GM12878 (cell line): ENCODE measurements around the gene TJAP1. TPM values are rescaled to one million over a fixed set of nuclear protein-coding genes. Genes with fewer than 3 reads are reported as not detected.

Source experiments
- ATAC-seq: fragments of 200-7000 bp; cut with Tn5 transposase; 3 replicates; pipeline ENCODE4 v1.9.1; 2020; ENCODE audit warnings: mild to moderate bottlenecking, moderate library complexity
- BruUV-seq: library from RNA; stranded (reverse); fragments of 400-500 nt; replicated peaks from 2 replicates; lab custom pipeline; 2021; lab: Mats Ljungman, UMichigan
- CTCF ChIA-PET: fragments of 300-600 bp; sonication (Branson Sonifier 250); formaldehyde crosslinking; extraction: SDS; loops from one replicate; lab custom pipeline; 2021; ENCODE audit warnings: inconsistent platforms; lab: Yijun Ruan, JAX
- POLR2A ChIA-PET: fragments of 350-600 bp; formaldehyde crosslinking; extraction: SDS; loops from one replicate; lab custom pipeline; 2021; ENCODE audit warnings: inconsistent platforms; lab: Charles Lee
- RAD21 ChIA-PET: fragments of 300-600 bp; sonication (Branson Sonifier 250); formaldehyde crosslinking; loops from one replicate; lab custom pipeline; 2023; ENCODE audit warnings: antibody characterized with exemption; ENCODE audit not compliant: unreplicated experiment; lab: Charles Lee
- SMC1A ChIA-PET: fragments of 300-600 bp; sonication (Branson Sonifier 250); formaldehyde crosslinking; loops from one replicate; lab custom pipeline; 2023; ENCODE audit not compliant: unreplicated experiment, uncharacterized antibody; lab: Charles Lee
- DNase-seq: peaks from one replicate; pipeline ENCODE4 v3.0.0-alpha.2; 2011; ENCODE audit warnings: low read depth, low spot score
- FAIRE-seq: peaks from 3 replicates; lab custom pipeline; 2011; peaks lifted over from hg19 to GRCh38; lab: Jason Lieb, UNC
- H2AFZ ChIP-seq: 2 replicates; pipeline ENCODE4 v1.6.0; 2011; ENCODE audit warnings: low read depth, low read length, control low read depth; ENCODE audit not compliant: control insufficient read depth
- H3K27ac ChIP-seq: 2 replicates; pipeline ENCODE4 v1.5.1; 2011; ENCODE audit warnings: control low read depth; ENCODE audit not compliant: control insufficient read depth, insufficient read depth
- H3K27me3 ChIP-seq, 2 experiments: replicated peaks in 1 of 2; 2 replicates each; pipeline versions ENCODE4 v1.6.0 to v1.6.1; 2011; ENCODE audit warnings: low read length in 1 of 2; ENCODE audit not compliant: control insufficient read depth in 2 of 2, insufficient read depth in 2 of 2
- H3K36me3 ChIP-seq, 2 experiments: 2 replicates each; pipeline ENCODE4 v1.5.1; 2011; ENCODE audit warnings: low read length in 1 of 2; ENCODE audit not compliant: control insufficient read depth in 2 of 2, insufficient read depth in 2 of 2
- H3K4me1 ChIP-seq: 2 replicates; pipeline ENCODE4 v1.6.1; 2011; ENCODE audit warnings: mild to moderate bottlenecking, low read length, moderate library complexity, mixed read lengths; ENCODE audit not compliant: control insufficient read depth, insufficient read depth
- H3K4me2 ChIP-seq: 2 replicates; pipeline ENCODE4 v1.6.0; 2011; ENCODE audit warnings: control low read depth; ENCODE audit not compliant: control insufficient read depth, insufficient read depth
- H3K4me3 ChIP-seq: fragments of 200-600 bp; sonication (generic); 2 replicates; pipeline ENCODE4 v1.5.1; 2016
- H3K79me2 ChIP-seq: 2 replicates; pipeline ENCODE4 v1.6.0; 2011; ENCODE audit warnings: low read length; ENCODE audit not compliant: control insufficient read depth, insufficient read depth
- H3K9ac ChIP-seq: 2 replicates; pipeline ENCODE4 v1.8.0; 2011; ENCODE audit warnings: low read length, control low read depth, mixed read lengths; ENCODE audit not compliant: control insufficient read depth, insufficient read depth
- H3K9me3 ChIP-seq: replicated peaks from 3 replicates; pipeline ENCODE4 v1.5.1; 2011; ENCODE audit warnings: mild to moderate bottlenecking, low read length; ENCODE audit not compliant: control insufficient read depth, insufficient read depth
- H4K20me1 ChIP-seq: 2 replicates; pipeline ENCODE4 v1.6.0; 2011; ENCODE audit not compliant: control insufficient read depth, insufficient read depth
- ASH2L ChIP-seq: fragments of 300-600, 200-600 bp; sonication (generic); IDR thresholded peaks from 2 replicates; pipeline ENCODE4 v1.6.1; 2017; ENCODE audit warnings: low read depth, mild to moderate bottlenecking, borderline replicate concordance
- ATF7 ChIP-seq: fragments of 450-650 bp; IDR thresholded peaks from 2 replicates; pipeline ENCODE4 v1.6.1; 2016; ENCODE audit warnings: low read depth, mild to moderate bottlenecking
- ETV6 ChIP-seq, 2 experiments: fragments of 450-650 bp in 1 of 2; IDR thresholded peaks in 1 of 2; conservative IDR thresholded peaks in 1 of 2; 2 replicates each; pipeline ENCODE4 v1.6.1; 2014; ENCODE audit warnings: antibody characterized with exemption in 1 of 2, borderline replicate concordance in 1 of 2, low read depth in 1 of 2, mild to moderate bottlenecking in 1 of 2, moderate library complexity in 1 of 2
- MEF2A ChIP-seq: IDR thresholded peaks from 2 replicates; pipeline ENCODE4 v1.6.1; 2011; ENCODE audit warnings: low read depth, mild to moderate bottlenecking, low read length, moderate library complexity; ENCODE audit not compliant: insufficient read depth
- NFIC ChIP-seq: IDR thresholded peaks from 2 replicates; pipeline ENCODE4 v1.6.1; 2012; ENCODE audit warnings: low read depth, mild to moderate bottlenecking, inconsistent platforms, low read length, moderate library complexity
- NR2F1 ChIP-seq: fragments of 450-650 bp; conservative IDR thresholded peaks from 2 replicates; pipeline ENCODE4 v1.6.1; 2017; ENCODE audit warnings: mild to moderate bottlenecking
- RAD21 ChIP-seq: IDR thresholded peaks from 2 replicates; pipeline ENCODE4 v1.6.1; 2011; ENCODE audit warnings: mild to moderate bottlenecking, low read depth, low read length, moderate library complexity; ENCODE audit not compliant: insufficient read depth
- SMAD1 ChIP-seq: fragments of 450-650 bp; IDR thresholded peaks from 2 replicates; pipeline ENCODE4 v1.6.1; 2018; ENCODE audit warnings: mild to moderate bottlenecking, low read depth; ENCODE audit not compliant: partially characterized antibody
- WRNIP1 ChIP-seq: IDR thresholded peaks from 2 replicates; pipeline ENCODE4 v1.6.1; 2011; ENCODE audit warnings: low read depth, low read length, improper control_type of control experiment, borderline replicate concordance
- WGBS: methylation state at CpG from one replicate; pipeline ENCODE4 v1.1.6; 2016; ENCODE audit warnings: low lambda C conversion rate; ENCODE audit not compliant: insufficient replicate concordance, insufficient coverage; ENCODE audit errors: missing lambda C conversion rate; 5-methylcytosine and 5-hydroxymethylcytosine counted together
- in situ Hi-C: fragments of 300-500 bp; cut with MboI; formaldehyde crosslinking; loops from 9 replicates; pipeline ENCODE4 v1.14.3; 2018; ENCODE audit warnings: mixed read lengths
- intact Hi-C: fragments of 100-400 bp; cut with micrococcal nuclease; formaldehyde crosslinking; loops from one replicate; pipeline ENCODE4 v1.14.2; 2022; ENCODE audit not compliant: unreplicated experiment
- polyA plus RNA-seq, 11 experiments: library from polyadenylated mRNA; depleted of rRNA in 4 of 11; unstranded in 6 of 11; stranded (reverse) in 5 of 11; fragments of >200 nt; fragmentation: Nextera tagmentation in 4 of 11; fragmentation: Illumina TruSeq in 1 of 11; extraction: Ambion mirVana in 4 of 11; extraction: Trizol in 1 of 11; gene quantifications; 1 replicate in 1 of 11; 2 replicates in 10 of 11; pipeline versions ENCODE4 v1.2.1 to v1.2.3, GENCODE V29; 2011 to 2016; ENCODE audit warnings: inconsistent platforms in 2 of 11, missing spikeins in 2 of 11, low read depth in 1 of 11
- total RNA-seq, 4 experiments: library from RNA; depleted of rRNA in 3 of 4; stranded (reverse); fragments of >200 nt in 3 of 4; fragmentation: Illumina TruSeq in 1 of 4; extraction: Trizol in 1 of 4; gene quantifications; 2 replicates each; pipeline versions ENCODE4 v1.2.1 to v1.2.3, GENCODE V29; 2013 to 2021
- TF ChIP-seq, protein P1 (sequence below): fragments of 450-650 bp; formaldehyde crosslinking; IDR thresholded peaks from 2 replicates; pipeline ENCODE4 v1.4.0; 2022; ENCODE audit warnings: mild to moderate bottlenecking, moderate library complexity
- TF ChIP-seq, protein P2 (sequence below), 3 experiments: IDR thresholded peaks in 2 of 3; conservative IDR thresholded peaks in 1 of 3; 2 replicates each; pipeline ENCODE4 v1.5.1; 2011; ENCODE audit warnings: low read depth in 3 of 3, low read length in 3 of 3, mild to moderate bottlenecking in 3 of 3, control low read depth in 2 of 3, moderate library complexity in 2 of 3, inconsistent platforms in 1 of 3, mixed read lengths in 1 of 3; ENCODE audit not compliant: control insufficient read depth in 2 of 3, insufficient read depth in 1 of 3; ENCODE audit errors: extremely low read depth in 1 of 3
- TF ChIP-seq, protein P3 (sequence below): IDR thresholded peaks from 2 replicates; pipeline ENCODE4 v1.6.1; 2011; ENCODE audit warnings: borderline replicate concordance, low read depth, mild to moderate bottlenecking, moderate library complexity, low read length; ENCODE audit not compliant: insufficient read depth, poor library complexity, severe bottlenecking
- TF ChIP-seq, protein P4 (sequence below): fragments of 450-650 bp; IDR thresholded peaks from 2 replicates; pipeline ENCODE4 v1.6.1; 2018; ENCODE audit warnings: mild to moderate bottlenecking, low read depth, moderate library complexity; ENCODE audit not compliant: partially characterized antibody

The TJAP1 gene
- total and polyA plus RNA-seq, 10 of the 15 experiments (the other 5 are each of a cell fraction or from before 2014, with no cell fraction given): 0.11 to 22.6 (median 12.8) TPM

DNA sequence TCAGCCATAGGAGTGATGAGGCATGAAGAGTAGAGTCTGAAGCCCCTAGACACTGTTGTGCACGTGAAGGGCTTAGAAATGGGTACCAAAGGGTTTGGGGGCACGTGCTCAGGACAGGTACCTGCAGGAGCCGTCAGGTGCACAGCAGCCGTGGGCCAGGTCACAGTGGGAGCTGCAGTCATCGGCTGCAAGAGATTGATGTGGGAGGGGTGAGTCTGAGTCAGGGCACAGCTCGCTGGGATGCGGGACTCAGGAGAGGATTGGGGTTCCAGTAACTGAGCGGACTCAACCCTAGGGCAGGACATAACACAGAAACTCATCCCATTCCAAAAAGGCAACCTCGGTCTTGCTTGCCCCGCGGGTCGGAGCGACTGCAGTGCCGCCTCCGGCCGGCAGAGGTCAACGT, 23.1 kb upstream of the TJAP1 start:
- ChIA-PET POLR2A (no interaction called here), SMC1A (interaction anchor here (1.0 kb wide), 1 partner anchor 52 kb away, joined by 3 read pairs; no protein-coding TSS in a partner anchor), CTCF (interaction anchor here (0.9 to 4.7 kb wide), 4 partner anchors 21 to 554 kb away, joined by 3 to 27 read pairs (median 4); no protein-coding TSS in a partner anchor), RAD21 (interaction anchor here (5.3 kb wide), 1 partner anchor 52 kb away, joined by 22 read pairs; no protein-coding TSS in a partner anchor)
- in situ Hi-C loops (no loop called here), intact Hi-C loops (loop anchor here (2.0 to 10.0 kb wide), 2 partner anchors 53 to 621 kb away; no protein-coding TSS in a partner anchor)
- no peaks in the 10 kb centered on the region for H4K20me1 ChIP-seq
- peaks cover 14% of the 10 kb centered on the region for H3K4me1 ChIP-seq
- no TSS peak for BruUV-seq
- H3K9me3 ChIP-seq: no peaks in the 10 kb centered on the region
- 20% methylated on average over 17 of the region's 17 CpGs for WGBS
- peaks cover 2 to 3% of the 10 kb centered on the region in 2 experiments; a peak in 3 of 4 replicates for H3K27me3 ChIP-seq
- no peak overlapping the region for H2AFZ ChIP-seq
- no peak overlapping the region for H3K9ac ChIP-seq
- ATAC-seq (peak; percentile 19), FAIRE-seq (no peak), DNase-seq (no peak)
- H3K79me2 ChIP-seq: no peaks in the 10 kb centered on the region
- peaks cover 0 to 1% of the 10 kb centered on the region in 2 experiments; a peak in 3 of 4 replicates for H3K36me3 ChIP-seq
- H3K4me2 ChIP-seq: peak overlapping the region; percentile 93
- no peak overlapping the region for H3K27ac ChIP-seq
- H3K4me3 ChIP-seq: peak overlapping the region; percentile 80; the same call in 1 of the 2 replicates
- no peak for TF ChIP-seq WRNIP1
- TF ChIP-seq, protein P1, sequence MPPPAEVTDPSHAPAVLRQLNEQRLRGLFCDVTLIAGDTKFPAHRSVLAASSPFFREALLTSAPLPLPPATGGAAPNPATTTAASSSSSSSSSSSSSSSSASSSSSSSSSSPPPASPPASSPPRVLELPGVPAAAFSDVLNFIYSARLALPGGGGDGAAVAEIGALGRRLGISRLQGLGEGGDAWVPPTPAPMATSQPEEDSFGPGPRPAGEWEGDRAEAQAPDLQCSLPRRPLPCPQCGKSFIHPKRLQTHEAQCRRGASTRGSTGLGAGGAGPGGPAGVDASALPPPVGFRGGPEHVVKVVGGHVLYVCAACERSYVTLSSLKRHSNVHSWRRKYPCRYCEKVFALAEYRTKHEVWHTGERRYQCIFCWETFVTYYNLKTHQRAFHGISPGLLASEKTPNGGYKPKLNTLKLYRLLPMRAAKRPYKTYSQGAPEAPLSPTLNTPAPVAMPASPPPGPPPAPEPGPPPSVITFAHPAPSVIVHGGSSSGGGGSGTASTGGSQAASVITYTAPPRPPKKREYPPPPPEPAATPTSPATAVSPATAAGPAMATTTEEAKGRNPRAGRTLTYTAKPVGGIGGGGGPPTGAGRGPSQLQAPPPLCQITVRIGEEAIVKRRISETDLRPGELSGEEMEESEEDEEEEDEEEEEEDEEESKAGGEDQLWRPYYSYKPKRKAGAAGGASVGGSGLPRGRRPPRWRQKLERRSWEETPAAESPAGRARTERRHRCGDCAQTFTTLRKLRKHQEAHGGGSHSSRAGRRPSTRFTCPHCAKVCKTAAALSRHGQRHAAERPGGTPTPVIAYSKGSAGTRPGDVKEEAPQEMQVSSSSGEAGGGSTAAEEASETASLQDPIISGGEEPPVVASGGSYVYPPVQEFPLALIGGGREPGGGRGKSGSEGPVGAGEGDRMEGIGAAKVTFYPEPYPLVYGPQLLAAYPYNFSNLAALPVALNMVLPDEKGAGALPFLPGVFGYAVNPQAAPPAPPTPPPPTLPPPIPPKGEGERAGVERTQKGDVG: no peak
- TF ChIP-seq RAD21: peak; percentile 61
- TF ChIP-seq, protein P2, sequence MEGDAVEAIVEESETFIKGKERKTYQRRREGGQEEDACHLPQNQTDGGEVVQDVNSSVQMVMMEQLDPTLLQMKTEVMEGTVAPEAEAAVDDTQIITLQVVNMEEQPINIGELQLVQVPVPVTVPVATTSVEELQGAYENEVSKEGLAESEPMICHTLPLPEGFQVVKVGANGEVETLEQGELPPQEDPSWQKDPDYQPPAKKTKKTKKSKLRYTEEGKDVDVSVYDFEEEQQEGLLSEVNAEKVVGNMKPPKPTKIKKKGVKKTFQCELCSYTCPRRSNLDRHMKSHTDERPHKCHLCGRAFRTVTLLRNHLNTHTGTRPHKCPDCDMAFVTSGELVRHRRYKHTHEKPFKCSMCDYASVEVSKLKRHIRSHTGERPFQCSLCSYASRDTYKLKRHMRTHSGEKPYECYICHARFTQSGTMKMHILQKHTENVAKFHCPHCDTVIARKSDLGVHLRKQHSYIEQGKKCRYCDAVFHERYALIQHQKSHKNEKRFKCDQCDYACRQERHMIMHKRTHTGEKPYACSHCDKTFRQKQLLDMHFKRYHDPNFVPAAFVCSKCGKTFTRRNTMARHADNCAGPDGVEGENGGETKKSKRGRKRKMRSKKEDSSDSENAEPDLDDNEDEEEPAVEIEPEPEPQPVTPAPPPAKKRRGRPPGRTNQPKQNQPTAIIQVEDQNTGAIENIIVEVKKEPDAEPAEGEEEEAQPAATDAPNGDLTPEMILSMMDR (IDR thresholded peaks at IDR 0.05 in 2 of 3, conservative IDR thresholded peaks at IDR 0.05 in 1 of 3; ENCODE audit: control insufficient read depth in 2 of 3, extremely low read depth in 1 of 3, insufficient read depth in 1 of 3, low read depth in 3 of 3, low read length in 3 of 3): peak; percentile 85 to 96 (median 95)
- TF ChIP-seq ASH2L: no peak
- no peak for TF ChIP-seq ATF7
- TF ChIP-seq, protein P3, sequence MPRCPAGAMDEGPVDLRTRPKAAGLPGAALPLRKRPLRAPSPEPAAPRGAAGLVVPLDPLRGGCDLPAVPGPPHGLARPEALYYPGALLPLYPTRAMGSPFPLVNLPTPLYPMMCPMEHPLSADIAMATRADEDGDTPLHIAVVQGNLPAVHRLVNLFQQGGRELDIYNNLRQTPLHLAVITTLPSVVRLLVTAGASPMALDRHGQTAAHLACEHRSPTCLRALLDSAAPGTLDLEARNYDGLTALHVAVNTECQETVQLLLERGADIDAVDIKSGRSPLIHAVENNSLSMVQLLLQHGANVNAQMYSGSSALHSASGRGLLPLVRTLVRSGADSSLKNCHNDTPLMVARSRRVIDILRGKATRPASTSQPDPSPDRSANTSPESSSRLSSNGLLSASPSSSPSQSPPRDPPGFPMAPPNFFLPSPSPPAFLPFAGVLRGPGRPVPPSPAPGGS: no peak
- no peak for TF ChIP-seq SMAD1
- TF ChIP-seq ETV6 (conservative IDR thresholded peaks at IDR 0.05 in 1 of 2, IDR thresholded peaks at IDR 0.05 in 1 of 2; ENCODE audit: borderline replicate concordance in 1 of 2, low read depth in 1 of 2): no peak
- TF ChIP-seq NFIC: no peak
- no peak for TF ChIP-seq MEF2A
- TF ChIP-seq, protein P4, sequence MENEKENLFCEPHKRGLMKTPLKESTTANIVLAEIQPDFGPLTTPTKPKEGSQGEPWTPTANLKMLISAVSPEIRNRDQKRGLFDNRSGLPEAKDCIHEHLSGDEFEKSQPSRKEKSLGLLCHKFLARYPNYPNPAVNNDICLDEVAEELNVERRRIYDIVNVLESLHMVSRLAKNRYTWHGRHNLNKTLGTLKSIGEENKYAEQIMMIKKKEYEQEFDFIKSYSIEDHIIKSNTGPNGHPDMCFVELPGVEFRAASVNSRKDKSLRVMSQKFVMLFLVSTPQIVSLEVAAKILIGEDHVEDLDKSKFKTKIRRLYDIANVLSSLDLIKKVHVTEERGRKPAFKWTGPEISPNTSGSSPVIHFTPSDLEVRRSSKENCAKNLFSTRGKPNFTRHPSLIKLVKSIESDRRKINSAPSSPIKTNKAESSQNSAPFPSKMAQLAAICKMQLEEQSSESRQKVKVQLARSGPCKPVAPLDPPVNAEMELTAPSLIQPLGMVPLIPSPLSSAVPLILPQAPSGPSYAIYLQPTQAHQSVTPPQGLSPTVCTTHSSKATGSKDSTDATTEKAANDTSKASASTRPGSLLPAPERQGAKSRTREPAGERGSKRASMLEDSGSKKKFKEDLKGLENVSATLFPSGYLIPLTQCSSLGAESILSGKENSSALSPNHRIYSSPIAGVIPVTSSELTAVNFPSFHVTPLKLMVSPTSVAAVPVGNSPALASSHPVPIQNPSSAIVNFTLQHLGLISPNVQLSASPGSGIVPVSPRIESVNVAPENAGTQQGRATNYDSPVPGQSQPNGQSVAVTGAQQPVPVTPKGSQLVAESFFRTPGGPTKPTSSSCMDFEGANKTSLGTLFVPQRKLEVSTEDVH: no peak
- 0 out of 2 replicates have a peak, but pooled peaks have one; percentile 29 for TF ChIP-seq NR2F1
